Stimulated activated naive CD8-positive, alpha-beta T cell treated with anti-CD3 and anti-CD28 coated beads, Interleukin-15, Interleukin-2, amounts not matched to agents 100 ng/mL and 50 ng/mL, for 24 hours (primary cell): ENCODE measurements around the gene NECAP2.
"Not testable (repeated sequence)": the region's sequence is repeated elsewhere in the genome, so short reads cannot be mapped to it uniquely, and the experiment has no call there.

Experiments
- H3K27ac Mint-ChIP-seq: one replicate; pipeline ENCODE4 v1.8.0; 2021; ENCODE audit warnings: mild to moderate bottlenecking, mixed read lengths
- H3K27me3 Mint-ChIP-seq: one replicate; pipeline ENCODE4 v1.8.0; 2021; ENCODE audit warnings: mixed read lengths
- H3K36me3 Mint-ChIP-seq: one replicate; pipeline ENCODE4 v1.8.0; 2021; ENCODE audit warnings: low read depth, mixed read lengths
- H3K4me1 Mint-ChIP-seq: one replicate; pipeline ENCODE4 v1.8.0; 2021; ENCODE audit warnings: low read depth, mixed read lengths
- H3K4me3 Mint-ChIP-seq: one replicate; pipeline ENCODE4 v1.8.0; 2021; ENCODE audit warnings: mild to moderate bottlenecking, mixed read lengths
- H3K9me3 Mint-ChIP-seq: one replicate; pipeline ENCODE4 v1.8.0; 2021; ENCODE audit warnings: mixed read lengths

NECAP2 gene

DNA sequence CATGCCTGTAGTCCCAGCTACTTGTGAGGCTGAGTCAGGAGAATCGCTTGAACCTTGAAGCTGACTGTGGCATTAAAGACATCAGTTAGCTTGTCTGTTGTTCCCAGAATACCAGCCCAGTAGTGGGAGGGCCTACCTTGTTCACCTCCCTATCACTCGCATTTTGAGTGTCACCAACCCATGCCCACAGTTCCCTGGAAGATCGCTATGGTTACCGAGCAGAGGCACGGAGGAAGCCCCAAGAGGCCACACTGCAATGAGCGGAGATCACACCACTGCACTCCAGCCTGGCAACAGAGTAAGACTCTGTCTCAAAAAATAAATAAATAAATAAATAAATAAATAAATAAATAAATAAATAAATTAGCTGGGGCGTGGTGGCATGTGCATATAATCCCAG is 52.4 kb downstream of the NECAP2 start:
- H3K4me1 Mint-ChIP-seq = peaks cover 10% of the 10 kb centered on the region
- not testable (repeated sequence) for H3K27me3 Mint-ChIP-seq, H3K36me3 Mint-ChIP-seq, H3K4me3 Mint-ChIP-seq, H3K27ac Mint-ChIP-seq, H3K9me3 Mint-ChIP-seq

GRCh38 chr1:16493731-16494130 is 53.2 kb downstream of the NECAP2 start:
- peaks cover 14% of the 10 kb centered on the region for H3K4me1 Mint-ChIP-seq
- H3K27ac Mint-ChIP-seq, H3K36me3 Mint-ChIP-seq, H3K27me3 Mint-ChIP-seq, H3K9me3 Mint-ChIP-seq, H3K4me3 Mint-ChIP-seq: not testable (repeated sequence)

- not testable (repeated sequence) for H3K9me3 Mint-ChIP-seq, H3K27me3 Mint-ChIP-seq, H3K36me3 Mint-ChIP-seq, H3K27ac Mint-ChIP-seq
- Mint-ChIP-seq H3K4me1 (peaks cover 18% of the 10 kb centered on the region), H3K4me3 (peak overlapping the region; percentile 76)
Observed at GRCh38 chr1:16497474-16497904, 57.0 kb downstream of the NECAP2 start.

DNA sequence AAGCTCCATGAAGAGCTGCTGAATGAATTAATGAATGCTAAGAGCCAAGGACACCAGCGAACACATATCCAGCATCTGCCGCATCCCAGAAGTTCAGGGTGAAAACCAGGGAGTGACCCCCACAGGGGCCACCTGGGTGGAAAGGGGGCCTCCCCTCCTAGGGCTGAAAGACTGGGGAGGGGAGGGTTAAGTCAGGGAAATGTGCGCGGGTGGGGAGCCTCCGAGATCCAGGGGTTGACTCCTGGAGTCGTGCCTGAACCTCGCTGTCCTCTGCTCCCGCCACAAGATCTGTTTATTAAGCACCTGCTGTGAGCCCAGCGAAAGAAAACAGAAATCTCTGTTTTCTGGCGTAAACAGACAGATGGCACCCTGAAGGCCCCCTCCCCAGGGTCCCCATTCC is 57.5 kb downstream of the NECAP2 start:
- H3K9me3 Mint-ChIP-seq, H3K27me3 Mint-ChIP-seq, H3K36me3 Mint-ChIP-seq: not testable (repeated sequence)
- Mint-ChIP-seq H3K4me1 (peaks cover 15% of the 10 kb centered on the region), H3K27ac (peak overlapping the region; percentile 74), H3K4me3 (peak overlapping the region; percentile 76)

- no peak overlapping the region for H3K27ac Mint-ChIP-seq
Observed at GRCh38 chr1:16498573-16499413, 58.3 kb downstream of the NECAP2 start.

DNA sequence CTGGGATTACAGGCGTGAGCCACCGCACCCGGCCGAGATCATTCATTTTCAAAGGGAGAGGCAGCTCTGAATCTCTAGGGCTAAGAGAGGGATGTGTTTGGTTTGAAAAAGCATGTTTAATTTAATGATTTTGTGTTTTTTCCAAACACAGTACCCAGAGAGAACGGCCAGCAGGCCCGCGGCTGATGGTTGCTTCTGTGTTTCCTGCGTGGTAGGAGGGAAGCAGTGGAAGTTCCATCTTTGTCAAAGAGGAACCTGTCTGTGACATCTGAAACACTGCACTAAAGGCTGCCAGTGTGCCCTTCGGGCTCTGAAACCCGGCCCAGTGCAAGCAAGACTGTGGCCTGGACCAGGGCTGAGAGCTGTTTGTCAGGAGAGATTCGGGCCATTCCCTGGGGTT is 59.9 kb downstream of the NECAP2 start:
- Mint-ChIP-seq H3K4me1 (peaks cover 11% of the 10 kb centered on the region), H3K4me3 (peak overlapping the region; percentile 83)
- not testable (repeated sequence) for H3K27me3 Mint-ChIP-seq, H3K27ac Mint-ChIP-seq, H3K9me3 Mint-ChIP-seq, H3K36me3 Mint-ChIP-seq

More at GRCh38 chr1:16498573-16499413, 58.3 kb downstream of the NECAP2 start:
- H3K27me3 Mint-ChIP-seq = no peaks in the 10 kb centered on the region
- H3K4me3 Mint-ChIP-seq = peak overlapping the region; percentile 83
- H3K36me3 Mint-ChIP-seq = no peaks in the 10 kb centered on the region
- peaks cover 12% of the 10 kb centered on the region for H3K4me1 Mint-ChIP-seq
- H3K9me3 Mint-ChIP-seq = no peaks in the 10 kb centered on the region

DNA sequence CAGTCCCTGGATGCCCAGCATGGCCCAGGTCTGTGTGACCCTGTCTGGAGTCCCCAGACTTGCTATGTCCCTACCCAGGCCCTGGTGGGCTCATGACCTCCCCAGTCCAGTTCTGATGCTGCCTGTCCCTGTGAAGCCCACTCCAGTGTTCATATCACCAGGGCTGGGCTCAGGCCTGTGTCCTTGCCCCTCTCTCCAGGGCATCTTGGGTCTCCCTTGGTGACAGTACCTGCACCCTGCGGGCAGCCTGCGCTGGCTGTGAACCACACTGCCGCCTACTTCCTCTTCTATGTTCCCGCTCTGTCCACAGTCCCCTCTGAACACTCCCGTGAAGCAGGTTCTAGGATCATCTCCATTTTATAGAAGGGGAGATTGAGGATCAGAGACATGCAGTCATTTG is 60.5 kb downstream of the NECAP2 start:
- not testable (repeated sequence) for H3K4me3 Mint-ChIP-seq, H3K9me3 Mint-ChIP-seq, H3K27ac Mint-ChIP-seq, H3K27me3 Mint-ChIP-seq, H3K36me3 Mint-ChIP-seq
- H3K4me1 Mint-ChIP-seq = peaks cover 11% of the 10 kb centered on the region

GRCh38 chr1:16501446-16501845 is 60.9 kb downstream of the NECAP2 start:
- not testable (repeated sequence) for H3K9me3 Mint-ChIP-seq, H3K4me3 Mint-ChIP-seq, H3K36me3 Mint-ChIP-seq, H3K27me3 Mint-ChIP-seq, H3K27ac Mint-ChIP-seq
- H3K4me1 Mint-ChIP-seq = peaks cover 11% of the 10 kb centered on the region

- H3K36me3 Mint-ChIP-seq = no peaks in the 10 kb centered on the region
- no peaks in the 10 kb centered on the region for H3K9me3 Mint-ChIP-seq
- H3K4me1 Mint-ChIP-seq = peaks cover 5% of the 10 kb centered on the region
- H3K27ac Mint-ChIP-seq = no peak overlapping the region
- no peak overlapping the region for H3K4me3 Mint-ChIP-seq
- H3K27me3 Mint-ChIP-seq = no peaks in the 10 kb centered on the region
Observed at GRCh38 chr1:16503494-16503893, 63.0 kb downstream of the NECAP2 start.

DNA sequence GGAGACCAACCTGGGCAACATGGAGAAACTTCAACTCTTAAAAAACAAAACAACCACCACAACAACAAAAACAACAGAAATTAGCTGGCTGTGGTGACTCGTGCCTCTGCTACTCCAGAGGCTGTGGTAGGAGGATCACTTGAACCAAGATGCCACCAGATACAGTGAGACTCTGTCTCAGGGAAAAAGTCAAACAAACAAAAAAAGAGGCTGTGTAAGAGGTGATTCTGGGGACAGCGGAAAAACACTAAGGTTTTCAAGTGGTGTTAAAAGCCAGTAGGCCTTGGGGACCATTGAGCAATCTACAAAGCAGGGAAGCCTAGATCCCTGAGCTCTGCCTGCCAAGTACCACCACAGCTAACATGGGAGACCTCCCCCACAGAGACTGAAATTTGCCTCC is 65.3 kb downstream of the NECAP2 start:
- H3K9me3 Mint-ChIP-seq, H3K27me3 Mint-ChIP-seq, H3K27ac Mint-ChIP-seq, H3K4me3 Mint-ChIP-seq, H3K4me1 Mint-ChIP-seq, H3K36me3 Mint-ChIP-seq: not testable (repeated sequence)

DNA sequence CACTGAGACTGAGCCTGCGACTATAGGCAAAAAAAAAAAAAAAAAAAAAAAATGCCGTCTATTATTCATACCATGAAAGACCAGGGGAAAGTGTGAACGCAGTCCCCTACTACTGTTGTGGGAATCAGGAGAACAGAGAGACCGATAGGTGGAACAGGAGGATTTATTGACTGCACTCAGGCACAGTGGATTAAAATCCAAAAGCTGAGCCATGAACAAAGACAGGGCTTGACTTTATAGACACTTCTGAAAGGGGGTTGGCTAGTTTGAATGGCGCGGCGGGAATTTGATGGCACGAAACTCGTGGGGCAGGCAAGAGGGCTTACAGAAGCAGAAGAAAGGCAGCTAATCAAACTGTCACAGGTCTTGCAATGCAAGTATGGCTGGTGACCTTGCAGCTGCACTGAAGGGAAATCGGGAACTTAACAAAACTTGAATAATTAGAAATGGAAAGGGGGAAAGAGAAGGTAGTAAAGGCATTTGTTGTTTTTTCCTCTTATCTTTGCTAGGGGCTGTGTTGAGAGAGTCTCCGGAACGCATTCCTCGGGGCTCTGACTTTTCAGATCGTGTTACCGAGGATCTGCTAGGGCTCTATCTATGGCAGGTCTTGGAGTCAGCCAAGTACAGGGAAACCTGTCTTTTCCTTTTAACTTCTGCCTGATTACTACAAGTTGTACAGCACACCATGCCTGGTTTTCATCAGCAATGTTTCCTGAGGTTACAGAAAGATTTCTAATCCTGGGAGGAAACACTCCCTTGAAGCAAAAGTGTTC is 66.0 kb downstream of the NECAP2 start:
- H3K27me3 Mint-ChIP-seq, H3K4me1 Mint-ChIP-seq, H3K9me3 Mint-ChIP-seq, H3K4me3 Mint-ChIP-seq, H3K36me3 Mint-ChIP-seq, H3K27ac Mint-ChIP-seq: not testable (repeated sequence)

DNA sequence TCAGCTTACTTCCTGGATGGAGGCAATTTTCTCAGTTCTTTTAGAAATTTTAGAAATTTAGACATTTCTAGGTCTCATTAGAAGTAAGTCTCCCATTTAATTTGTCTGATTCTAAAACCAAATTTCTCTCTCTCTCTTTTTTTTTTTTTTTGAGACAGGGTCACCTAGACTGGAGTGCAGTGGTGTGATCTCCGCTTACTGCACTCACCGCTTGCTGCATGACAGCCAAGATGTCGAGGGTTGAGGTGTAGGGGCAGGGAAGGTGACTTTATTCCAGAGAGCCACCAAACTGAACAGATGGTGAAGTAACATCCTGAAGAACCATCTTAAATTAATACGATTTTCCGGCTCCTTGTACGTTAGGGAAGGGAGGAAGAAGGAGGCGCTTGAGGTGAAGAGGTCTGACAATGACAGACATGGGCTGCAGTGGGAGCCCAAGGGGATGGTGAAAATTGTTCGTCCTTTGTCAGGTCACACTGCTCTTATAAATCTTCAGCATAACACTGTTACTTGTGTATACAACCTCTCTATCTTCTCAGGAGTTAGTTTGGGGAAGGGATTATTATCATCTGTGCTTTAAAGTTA is 68.4 kb downstream of the NECAP2 start:
- not testable (repeated sequence) for H3K4me1 Mint-ChIP-seq, H3K36me3 Mint-ChIP-seq, H3K9me3 Mint-ChIP-seq, H3K4me3 Mint-ChIP-seq, H3K27me3 Mint-ChIP-seq, H3K27ac Mint-ChIP-seq
